Fibroblast of lung (primary cell): ENCODE results near the gene SCO2.

Source experiments
- CTCF ChIP-seq, 2 donors: IDR thresholded peaks in 1 of 2; conservative IDR thresholded peaks in 1 of 2; 1 replicate in 1 of 2; 2 replicates in 1 of 2; pipeline ENCODE4 v1.5.1; 2011 to 2012; ENCODE audit warnings: low read length in 2 of 2, control low read depth in 1 of 2, inconsistent platforms in 1 of 2, low read depth in 1 of 2, mild to moderate bottlenecking in 1 of 2
- EZH2 ChIP-seq: IDR thresholded peaks from 2 replicates; pipeline ENCODE4 v1.5.1; 2012; ENCODE audit warnings: low read length, control low read depth, mild to moderate bottlenecking; ENCODE audit errors: missing control alignments

GRCh38 chr22:50500452-50500851 is 24.9 kb downstream of the SCO2 start:
- TF ChIP-seq CTCF (conservative IDR thresholded peaks at IDR 0.05 in 1 of 2, IDR thresholded peaks at IDR 0.05 in 1 of 2; ENCODE audit: low read depth in 1 of 2, low read length in 2 of 2): no peak
- no peak for TF ChIP-seq EZH2
